ENCODE results near the gene MAT2A. TPM values are rescaled to one million over a fixed set of nuclear protein-coding genes. Genes with fewer than 3 reads are reported as not detected.
A peak's percentile ranks its signal among the peaks of the same experiment; 100 is the strongest.

MAT2A gene
- total RNA-seq, 2 experiments from 2014 or later: 336 to 462 TPM

DNA sequence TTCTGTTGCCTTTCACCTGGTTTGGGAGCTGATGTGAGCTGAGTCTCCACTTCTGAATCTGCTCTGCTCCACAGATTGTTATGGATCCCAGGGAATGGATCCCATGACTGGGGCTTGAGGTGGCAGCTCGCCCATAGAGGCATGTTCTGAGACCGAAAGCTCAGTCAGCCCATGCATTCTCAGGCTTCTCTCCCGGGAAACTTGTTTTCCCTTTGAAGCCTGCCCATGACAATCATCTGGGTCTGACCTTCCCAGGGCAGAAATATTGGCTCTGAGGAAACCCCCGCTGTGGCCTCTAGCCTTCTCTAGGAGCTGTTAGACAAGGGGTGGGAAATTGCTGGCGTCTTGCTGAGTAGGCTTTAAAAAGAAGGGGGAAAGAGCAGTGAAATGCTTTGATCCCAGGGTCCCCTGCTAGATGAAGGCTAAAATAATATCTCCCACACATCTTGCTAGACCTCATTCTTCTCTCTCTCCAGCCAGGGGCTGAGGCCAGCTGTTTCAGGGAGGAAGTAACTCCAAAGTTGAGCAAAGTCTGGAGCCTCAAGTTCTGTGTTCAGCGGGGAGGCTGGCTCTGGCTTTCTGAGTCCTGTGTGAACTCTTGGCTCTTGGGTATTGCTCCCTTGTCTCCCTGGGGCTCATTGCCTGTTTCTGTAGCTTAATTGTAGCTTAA is 40.4 kb downstream of the MAT2A start:
- POLR2A ChIA-PET: interaction anchor here (0.8 to 4.9 kb wide), 8 partner anchors 10 to 160 kb away, joined by 3 to 34 read pairs (median 3); partner anchors contain the start of genes C2orf68 and RNF181
- intact Hi-C loops (cut with micrococcal nuclease; ENCODE audit: unreplicated experiment): loop anchor here (2.0 kb wide), 1 partner anchor 23 kb away; the partner anchor contains the start of gene TMEM150A
- CTCF ChIA-PET (ENCODE audit: unreplicated experiment): no interaction called here
- Histone ChIP-seq H2AFZ (ENCODE audit: low read length) (peak overlapping the region; percentile 72; the same call in 1 of the 2 replicates), H3K9me2 (ENCODE audit: insufficient read depth, low read length) (no peaks in the 10 kb centered on the region), H4K20me1 (ENCODE audit: insufficient read depth, low read length) (no peaks in the 10 kb centered on the region), H3K9me3 (ENCODE audit: low read length) (no peaks in the 10 kb centered on the region), H3K4me3 (ENCODE audit: low read depth, low read length, poor library complexity, severe bottlenecking) (peak overlapping the region; percentile 83), H3K4me1 (ENCODE audit: insufficient read depth, low read length, poor library complexity, severe bottlenecking) (peaks cover 27% of the 10 kb centered on the region), H3K27ac (ENCODE audit: low read depth, low read length, poor library complexity, severe bottlenecking) (peak overlapping the region; percentile 79), H3K4me2 (ENCODE audit: low read length) (peak overlapping the region; percentile 95), H3K36me3 (ENCODE audit: insufficient read depth, low read length) (peaks cover 46% of the 10 kb centered on the region), H3K79me2 (ENCODE audit: insufficient read depth, low read depth, low read length) (peaks cover 29% of the 10 kb centered on the region; the same call in 1 of the 2 replicates)
- TF ChIP-seq, protein P1, sequence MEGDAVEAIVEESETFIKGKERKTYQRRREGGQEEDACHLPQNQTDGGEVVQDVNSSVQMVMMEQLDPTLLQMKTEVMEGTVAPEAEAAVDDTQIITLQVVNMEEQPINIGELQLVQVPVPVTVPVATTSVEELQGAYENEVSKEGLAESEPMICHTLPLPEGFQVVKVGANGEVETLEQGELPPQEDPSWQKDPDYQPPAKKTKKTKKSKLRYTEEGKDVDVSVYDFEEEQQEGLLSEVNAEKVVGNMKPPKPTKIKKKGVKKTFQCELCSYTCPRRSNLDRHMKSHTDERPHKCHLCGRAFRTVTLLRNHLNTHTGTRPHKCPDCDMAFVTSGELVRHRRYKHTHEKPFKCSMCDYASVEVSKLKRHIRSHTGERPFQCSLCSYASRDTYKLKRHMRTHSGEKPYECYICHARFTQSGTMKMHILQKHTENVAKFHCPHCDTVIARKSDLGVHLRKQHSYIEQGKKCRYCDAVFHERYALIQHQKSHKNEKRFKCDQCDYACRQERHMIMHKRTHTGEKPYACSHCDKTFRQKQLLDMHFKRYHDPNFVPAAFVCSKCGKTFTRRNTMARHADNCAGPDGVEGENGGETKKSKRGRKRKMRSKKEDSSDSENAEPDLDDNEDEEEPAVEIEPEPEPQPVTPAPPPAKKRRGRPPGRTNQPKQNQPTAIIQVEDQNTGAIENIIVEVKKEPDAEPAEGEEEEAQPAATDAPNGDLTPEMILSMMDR (conservative IDR thresholded peaks at IDR 0.05; ENCODE audit: low read length): no peak
- TF ChIP-seq EZH2phosphoT487 (IDR thresholded peaks at IDR 0.05; ENCODE audit: borderline replicate concordance, low read depth, low read length): no peak
- DNase-seq (ENCODE audit: low spot score): peak; percentile 41
- no TSS peak for BruUV-seq (replicated peaks)

DNA sequence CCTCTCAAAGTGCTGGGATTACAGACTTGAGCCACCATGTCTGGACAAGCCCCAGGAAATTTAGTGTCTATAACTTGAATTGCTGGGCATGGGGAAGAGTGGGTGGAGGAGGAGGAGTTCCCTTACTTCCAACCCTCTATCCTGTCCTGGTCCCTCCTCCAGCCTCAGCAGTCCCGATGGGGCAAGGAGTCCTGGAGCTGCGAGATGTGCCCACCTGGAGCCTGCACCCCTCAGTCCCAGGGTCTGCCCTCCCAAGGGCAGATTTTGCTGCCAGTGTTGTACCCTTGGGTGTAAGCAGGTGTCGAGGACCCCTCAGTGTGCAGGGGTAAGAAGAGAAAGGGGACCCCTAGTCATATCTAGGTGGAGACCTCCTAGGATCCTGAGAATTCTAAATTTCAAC is 41.2 kb downstream of the MAT2A start:
- Histone ChIP-seq H3K4me2 (ENCODE audit: low read length) (peak overlapping the region; percentile 95), H4K20me1 (ENCODE audit: insufficient read depth, low read length) (no peaks in the 10 kb centered on the region), H3K4me3 (ENCODE audit: low read depth, low read length, poor library complexity, severe bottlenecking) (peak overlapping the region; percentile 83), H3K79me2 (ENCODE audit: insufficient read depth, low read depth, low read length) (peaks cover 29% of the 10 kb centered on the region; the same call in 1 of the 2 replicates), H3K36me3 (ENCODE audit: insufficient read depth, low read length) (peaks cover 46% of the 10 kb centered on the region), H3K27ac (ENCODE audit: low read depth, low read length, poor library complexity, severe bottlenecking) (no peak overlapping the region), H3K9me3 (ENCODE audit: low read length) (no peaks in the 10 kb centered on the region), H2AFZ (ENCODE audit: low read length) (no peak overlapping the region), H3K9me2 (ENCODE audit: insufficient read depth, low read length) (no peaks in the 10 kb centered on the region), H3K4me1 (ENCODE audit: insufficient read depth, low read length, poor library complexity, severe bottlenecking) (peaks cover 30% of the 10 kb centered on the region)
- CTCF ChIA-PET (ENCODE audit: unreplicated experiment): no interaction called here
- no TSS peak for BruUV-seq (replicated peaks)
- TF ChIP-seq, protein P1 (conservative IDR thresholded peaks at IDR 0.05; ENCODE audit: low read length): no peak
- no peak for TF ChIP-seq EZH2phosphoT487 (IDR thresholded peaks at IDR 0.05; ENCODE audit: borderline replicate concordance, low read depth, low read length)
- POLR2A ChIA-PET: interaction anchor here (0.6 to 4.9 kb wide), 6 partner anchors 10 to 24 kb away, joined by 3 to 34 read pairs (median 4); partner anchors contain the start of gene RNF181
- DNase-seq (ENCODE audit: low spot score): no peak
- intact Hi-C loops (cut with micrococcal nuclease; ENCODE audit: unreplicated experiment): no loop called here

DNA sequence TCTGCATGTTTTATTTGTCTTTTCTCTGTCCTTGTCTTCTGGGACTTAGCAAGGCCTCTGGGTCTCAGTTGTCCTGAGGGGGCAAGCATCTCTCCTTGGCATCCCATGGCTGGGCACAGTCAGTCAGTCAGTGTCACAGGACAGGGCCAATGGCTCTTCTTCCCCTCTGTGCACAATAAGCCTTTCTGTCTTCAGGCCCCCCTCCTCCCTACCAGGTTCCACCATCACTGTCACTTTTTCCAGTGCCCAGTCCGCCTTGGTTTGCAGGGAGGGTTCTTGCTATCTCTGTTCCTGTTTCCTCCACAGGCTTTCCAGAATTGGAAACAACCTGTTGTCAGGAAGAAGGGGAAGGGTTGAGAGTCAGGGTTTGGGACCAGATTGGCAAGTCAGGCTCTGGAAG is 43.5 kb downstream of the MAT2A start:
- no peaks in the 10 kb centered on the region for H3K9me2 ChIP-seq (ENCODE audit: insufficient read depth, low read length)
- no peaks in the 10 kb centered on the region for H3K9me3 ChIP-seq (ENCODE audit: low read length)
- no peak for DNase-seq (ENCODE audit: low spot score)
- H3K79me2 ChIP-seq (ENCODE audit: insufficient read depth, low read depth, low read length): peaks cover 29% of the 10 kb centered on the region; the same call in 1 of the 2 replicates
- intact Hi-C loops (cut with micrococcal nuclease; ENCODE audit: unreplicated experiment): no loop called here
- CTCF ChIA-PET (ENCODE audit: unreplicated experiment): no interaction called here
- no peaks in the 10 kb centered on the region for H4K20me1 ChIP-seq (ENCODE audit: insufficient read depth, low read length)
- H3K4me1 ChIP-seq (ENCODE audit: insufficient read depth, low read length, poor library complexity, severe bottlenecking): peaks cover 27% of the 10 kb centered on the region
- no peak overlapping the region for H3K4me2 ChIP-seq (ENCODE audit: low read length)
- no peak overlapping the region for H3K27ac ChIP-seq (ENCODE audit: low read depth, low read length, poor library complexity, severe bottlenecking)
- peaks cover 49% of the 10 kb centered on the region for H3K36me3 ChIP-seq (ENCODE audit: insufficient read depth, low read length)
- POLR2A ChIA-PET: no interaction called here
- H3K4me3 ChIP-seq (ENCODE audit: low read depth, low read length, poor library complexity, severe bottlenecking): no peak overlapping the region
- TF ChIP-seq, protein P1 (conservative IDR thresholded peaks at IDR 0.05; ENCODE audit: low read length): no peak
- no peak for TF ChIP-seq EZH2phosphoT487 (IDR thresholded peaks at IDR 0.05; ENCODE audit: borderline replicate concordance, low read depth, low read length)
- no peak overlapping the region for H2AFZ ChIP-seq (ENCODE audit: low read length)
- no TSS peak for BruUV-seq (replicated peaks)
